Stimulated activated CD8-positive, alpha-beta memory T cell treated with anti-CD3 and anti-CD28 coated beads, Interleukin-12 subunit alpha, Interleukin-12 subunit beta, amount 100 ng/mL, for 24 hours (primary cell): ENCODE data around the gene MINAR1.

Experiments
- DNase-seq: peaks from one replicate; pipeline ENCODE4 v3.0.0-alpha.2; 2020; ENCODE audit errors: extremely low read depth

MINAR1 gene

DNA sequence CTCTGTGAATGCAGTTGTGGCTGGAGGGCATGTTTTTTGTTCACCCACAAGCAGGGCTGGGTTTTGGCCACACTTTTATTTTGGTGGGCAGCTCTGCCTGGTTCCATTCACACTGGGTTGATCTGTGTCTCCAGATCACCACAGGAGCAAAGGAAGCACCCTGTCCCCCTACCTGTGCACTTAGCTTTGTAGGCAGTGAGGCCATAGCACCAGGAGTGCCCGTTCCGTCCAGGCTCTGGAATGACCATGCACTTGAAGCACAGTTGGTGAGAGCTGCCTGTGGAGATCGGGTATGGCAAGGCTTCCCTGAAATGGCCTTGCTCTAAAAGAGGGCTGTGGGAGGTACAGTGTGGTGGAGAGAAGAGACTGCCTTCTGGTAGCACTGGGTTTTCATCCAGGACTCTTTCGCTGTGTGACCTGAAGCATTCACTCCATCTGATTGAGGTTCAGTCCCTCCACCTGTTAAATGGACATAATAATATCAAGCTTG is 31.7 kb downstream of the MINAR1 start:
- DNase-seq = no peak

DNA sequence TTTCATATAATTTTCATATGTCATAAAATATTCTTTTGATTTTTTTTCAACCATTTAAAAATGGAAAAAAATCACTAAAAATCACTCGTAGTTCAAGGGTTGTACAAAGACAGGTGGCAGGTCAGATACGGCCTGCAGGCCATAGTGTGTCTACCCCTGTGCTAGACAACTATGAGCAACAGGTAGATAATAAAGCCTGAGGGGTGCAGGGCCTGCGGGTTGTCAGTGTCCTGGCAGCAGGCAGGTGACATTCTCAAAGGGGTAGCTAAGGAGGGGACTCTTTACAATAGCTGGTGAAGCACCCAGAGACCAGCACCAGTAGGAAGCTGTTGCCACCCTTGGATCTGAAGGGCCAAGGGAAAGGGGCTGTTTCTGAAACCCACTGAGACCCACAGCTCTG is 34.4 kb downstream of the MINAR1 start:
- no peak for DNase-seq

DNA sequence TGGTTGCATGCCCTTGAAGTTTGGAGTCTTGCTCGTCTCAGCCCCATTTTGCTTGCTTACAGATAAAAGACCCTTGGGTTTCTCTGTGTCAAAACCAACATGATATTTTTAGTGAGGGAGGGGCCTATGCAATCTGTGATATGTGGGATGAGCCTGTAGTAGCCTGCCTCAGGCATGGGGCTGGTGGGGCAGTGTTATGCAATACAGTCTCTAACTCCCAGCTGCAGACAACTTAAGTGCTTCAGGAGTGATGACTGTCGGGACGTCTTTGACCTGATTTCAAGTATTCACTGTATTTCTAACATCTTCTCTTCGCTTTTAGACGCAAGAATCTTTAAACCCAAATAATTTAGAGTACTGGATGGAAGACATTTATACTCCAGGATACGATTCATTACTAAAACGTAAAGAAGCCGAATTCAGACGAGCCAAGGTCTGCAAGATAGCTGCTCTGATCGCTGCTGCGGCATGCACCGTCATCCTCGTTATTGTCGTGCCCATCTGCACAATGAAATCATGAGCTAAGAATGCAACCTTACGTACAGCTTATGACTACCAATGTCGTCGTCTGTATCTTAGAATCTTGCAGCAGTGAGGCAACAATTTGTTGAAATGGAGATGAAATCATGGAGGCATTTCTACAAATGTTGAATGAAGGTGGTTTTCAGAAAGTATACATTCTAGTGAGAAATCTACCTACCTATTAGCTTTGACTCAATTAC is 35.9 kb downstream of the MINAR1 start:
- DNase-seq = no peak

DNA sequence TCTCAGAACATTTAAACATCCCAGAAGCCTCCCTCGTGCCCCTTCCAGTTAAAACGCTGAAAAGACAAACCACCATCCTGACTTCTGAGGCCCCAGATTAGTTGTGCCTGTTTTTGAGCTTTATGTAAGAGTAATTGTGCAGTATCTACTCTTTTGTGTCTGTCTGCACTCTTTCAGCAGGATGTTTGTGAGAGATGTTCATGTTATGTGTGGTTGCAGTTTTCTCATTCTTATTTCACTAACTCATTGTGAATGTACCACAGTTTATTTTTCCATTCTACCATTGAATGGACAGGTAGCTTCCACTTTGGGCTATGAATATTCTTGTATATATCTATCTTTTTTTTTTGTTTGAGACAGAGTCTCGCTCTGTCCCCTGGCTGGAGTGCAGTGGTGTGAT is 40.3 kb downstream of the MINAR1 start:
- DNase-seq = no peak

DNA sequence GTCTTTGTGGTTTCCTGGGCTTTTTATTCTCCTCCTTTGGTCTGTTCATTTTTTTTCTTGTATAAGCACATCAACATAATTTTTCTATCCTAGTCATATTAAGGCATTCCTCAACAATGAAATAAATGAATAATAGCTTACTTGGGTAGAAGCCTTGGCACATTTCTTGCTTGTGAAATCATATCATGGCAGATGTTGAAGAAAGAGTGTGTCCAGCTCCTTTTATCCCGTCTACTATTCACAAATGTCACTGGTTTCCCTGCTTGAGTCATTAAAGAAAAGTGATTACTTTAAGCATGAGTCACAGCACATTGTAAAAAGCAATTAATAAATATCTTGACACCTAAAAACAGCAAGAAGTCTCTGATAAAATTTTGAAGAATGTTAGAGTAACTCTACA is 42.1 kb downstream of the MINAR1 start:
- no peak for DNase-seq

DNA sequence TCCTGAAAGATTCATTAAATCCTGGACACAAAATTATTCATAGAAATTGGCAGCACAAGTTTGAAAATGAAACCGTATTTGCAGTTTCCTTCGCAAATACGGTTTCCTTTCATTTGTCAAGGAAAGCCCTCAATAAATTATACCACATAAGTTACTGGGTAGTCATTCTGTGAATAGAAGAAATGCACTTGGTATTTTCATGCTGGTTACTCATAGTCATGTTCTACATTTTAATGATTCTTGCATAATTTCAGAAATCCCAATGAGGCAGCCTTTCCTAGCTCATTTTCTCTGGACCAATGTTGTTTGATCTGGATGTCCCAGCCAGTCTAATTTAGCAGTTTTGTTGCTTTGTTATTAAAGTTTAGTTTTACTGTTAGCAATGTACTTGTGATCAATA is 43.2 kb downstream of the MINAR1 start:
- DNase-seq = no peak

DNA sequence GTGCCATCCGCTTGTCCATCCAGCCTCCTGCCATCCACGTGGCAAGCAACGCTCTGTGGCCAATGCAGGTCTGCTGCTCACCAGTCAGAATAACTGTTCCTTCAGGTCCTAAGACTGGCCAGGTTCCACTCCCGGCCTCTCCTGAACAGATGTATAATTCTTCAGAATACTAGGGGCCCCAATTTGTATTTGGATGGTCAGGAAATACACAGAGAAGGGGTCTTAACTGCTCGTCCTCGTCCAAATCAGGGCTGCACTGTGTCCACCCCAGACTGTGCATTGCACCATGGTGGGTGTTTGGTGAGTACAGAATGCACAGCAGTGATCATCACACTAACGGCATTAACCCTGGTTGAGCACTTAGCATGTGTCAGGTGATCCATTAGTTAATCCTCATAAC is 46.0 kb downstream of the MINAR1 start:
- DNase-seq = no peak

DNA sequence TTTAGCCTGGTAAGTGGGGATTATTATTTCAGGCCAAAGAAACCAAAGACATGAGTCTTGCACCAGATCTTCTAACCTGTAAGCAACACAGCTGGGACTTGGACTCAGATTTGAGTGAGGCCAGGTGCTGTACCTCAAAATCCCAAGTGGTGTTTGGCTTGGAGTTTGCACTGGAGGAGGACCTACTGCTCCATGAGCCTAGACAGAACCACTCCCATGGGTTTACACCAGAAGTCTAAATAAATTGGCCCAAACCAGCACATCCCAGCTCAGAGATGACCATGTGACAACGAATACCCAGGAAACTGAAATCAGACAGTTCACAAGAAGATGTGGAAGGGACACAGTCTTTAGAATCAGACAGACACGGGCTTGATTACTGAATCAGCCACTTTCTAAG is 47.5 kb downstream of the MINAR1 start:
- no peak for DNase-seq

DNA sequence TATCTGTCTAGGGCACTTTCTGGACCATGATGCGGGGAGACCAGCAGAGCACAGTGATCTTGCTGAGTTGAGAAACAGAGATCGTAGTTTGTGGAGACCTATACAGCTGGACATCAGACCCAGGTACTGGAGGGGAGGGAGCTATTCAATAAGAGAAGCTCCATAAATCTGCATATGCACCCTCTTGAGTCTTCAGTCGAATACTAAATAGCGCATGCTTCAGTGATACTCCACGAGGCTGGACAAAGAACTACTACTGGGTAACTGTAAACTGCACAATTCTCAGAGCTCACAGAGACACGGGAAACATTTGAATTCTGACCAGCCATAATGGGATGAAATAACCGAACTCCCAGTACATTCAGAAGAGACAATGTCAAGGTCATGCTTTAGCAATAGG is 49.7 kb downstream of the MINAR1 start:
- DNase-seq = no peak
